Heart right ventricle (tissue), 16 donors: ENCODE measurements around the gene HAPLN3. TPM values are rescaled to one million over a fixed set of nuclear protein-coding genes. Genes with fewer than 3 reads are reported as not detected.

Source experiments
- ATAC-seq, 8 donors: fragments of 200-7000 bp; cut with Tn5 transposase; one replicate each; pipeline ENCODE4 v1.9.1; 2020; ENCODE audit warnings: mild to moderate bottlenecking in 8 of 8, moderate library complexity in 8 of 8, moderate number of reproducible peaks in 1 of 8
- DNase-seq, 2 donors: peaks; one replicate each; pipeline ENCODE4 v3.0.0-alpha.2; 2020
- H3K27ac ChIP-seq, 10 donors: fragments of 200-600 bp; sonication (generic) in 2 of 10; one replicate each; pipeline versions ENCODE4 v1.5.0 to v1.8.0; 2020 to 2022; ENCODE audit warnings: mild to moderate bottlenecking in 3 of 10
- H3K27me3 ChIP-seq, 7 donors: fragments of 200-600 bp; one replicate each; pipeline ENCODE4 v1.8.0; 2021 to 2022; ENCODE audit warnings: mild to moderate bottlenecking in 2 of 7
- H3K36me3 ChIP-seq, 9 donors: fragments of 200-600 bp; sonication (generic) in 1 of 9; one replicate each; pipeline versions ENCODE4 v1.5.0 to v1.8.0; 2020 to 2022; ENCODE audit warnings: mild to moderate bottlenecking in 2 of 9
- H3K4me1 ChIP-seq, 9 donors: fragments of 200-600 bp; sonication (generic) in 1 of 9; one replicate each; pipeline versions ENCODE4 v1.5.0 to v1.8.0; 2020 to 2022; ENCODE audit warnings: mild to moderate bottlenecking in 4 of 9
- H3K4me3 ChIP-seq, 10 donors: fragments of 200-600 bp; sonication (generic) in 2 of 10; one replicate each; pipeline versions ENCODE4 v1.5.0 to v1.8.0; 2020 to 2022; ENCODE audit warnings: mild to moderate bottlenecking in 7 of 10, moderate library complexity in 2 of 10
- H3K9me3 ChIP-seq, 11 donors: fragments of 200-600 bp in 10 of 11; sonication (generic) in 2 of 11; one replicate each; pipeline versions ENCODE4 v1.5.0 to v1.8.0; 2013 to 2022; ENCODE audit warnings: mild to moderate bottlenecking in 2 of 11, control low read depth in 1 of 11, moderate library complexity in 1 of 11
- WGBS, 2 donors: extraction: QIAGEN DNeasy Blood & Tissue Kit; methylation state at CpG; one replicate each; pipeline ENCODE4 v1.1.7; 2013; ENCODE audit warnings: inconsistent platforms in 1 of 2; 5-methylcytosine and 5-hydroxymethylcytosine counted together
- intact Hi-C, 10 donors: fragments of 100-400 bp; cut with DNase I; formaldehyde crosslinking; loops; one replicate each; pipeline versions ENCODE4 v1.11.1 to v1.14.2; 2022
- polyA plus RNA-seq, 2 donors: library from polyadenylated mRNA; stranded (reverse); fragments of 200-250 nt; gene quantifications; one replicate each; pipeline ENCODE4 v1.2.3, GENCODE V29; 2013
- total RNA-seq, 10 donors: library from RNA; stranded (reverse); fragmentation: NEBNext Ultra II Directional in 3 of 10; extraction: Animal tissue kit (Norgen Biotek cat#: 25700) in 3 of 10; gene quantifications; one replicate each; pipeline versions ENCODE4 v1.2.1 to v1.2.4, GENCODE V29; 2021 to 2023
- TF ChIP-seq, protein P1 (sequence below), 9 donors: fragments of 200-600 bp; sonication (generic) in 2 of 9; IDR thresholded peaks; one replicate each; pipeline versions ENCODE4 v1.5.0 to v1.8.0; 2021 to 2022; ENCODE audit warnings: antibody characterized with exemption in 9 of 9, mild to moderate bottlenecking in 5 of 9, moderate library complexity in 1 of 9
- donor health status: Arrhythmogenic right ventricular cardiomyopathy.
- donor health status: ischemic (EF 13 %, LVEDD 7.1; RV severe dilation, severe dysfunction).
- donor health status: healthy with polysubstance abuse.
- donor health status: DM: no; HTN: yes; CAD: no.
- donor health status: DM: no; HTN: no; CAD: no.
- donor health status: ischemic (EF 25% LVEDD 6.9; RV normal size, moderate dysfunction).
- donor health status: ischemic (EF 25% LVEDD 5.7; RV mildly dilated, moderate dysfunction).
- donor health status: healthy.
- donor health status: DM: yes; HTN: yes; CAD: no.
- donor health status: Ischemic cardiomyopathy.
- donor health status: ischemic (EF 35%, LVEDD 5.7; RV mildly dilated, moderate dysfunction).
- donor health status: nonischemic (EF 11% LVEDD 7.7; RV severe dilation, severe dysfunction).
- donor health status: DM: yes; HTN: yes; CAD: no.
- donor health status: PGD.
- donor health status: ischemic (EF 29% LVEDD 5.4; RV normal size, mild dysfunction).
- donor health status: nonischemic (EF 23%, LVEDD 6.1; RV moderate dilation, normal function).

Gene HAPLN3
- total and polyA plus RNA-seq, 12 donors: 1.2 to 25.8 (median 3.8) TPM

DNA sequence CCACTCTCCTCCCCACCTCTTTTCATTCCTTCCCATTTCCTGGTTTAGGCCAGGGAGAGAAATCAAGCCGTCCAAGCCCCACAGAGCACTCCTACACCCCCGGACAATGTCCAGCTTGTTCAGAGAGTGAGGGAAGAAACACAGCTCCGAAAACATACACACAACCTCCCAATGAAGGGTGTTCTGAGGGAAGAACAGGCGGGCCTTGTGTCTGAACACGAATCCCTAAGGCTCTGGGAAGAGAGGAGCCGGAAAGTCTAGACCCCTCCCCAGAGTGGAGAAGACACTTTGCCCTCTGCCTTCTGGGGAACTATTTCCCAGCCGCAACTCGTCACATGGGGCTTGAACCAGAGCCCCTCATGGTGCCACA, 61.6 kb downstream of the HAPLN3 start:
- Histone ChIP-seq H3K4me3 (no peak overlapping the region), H3K27ac (no peak overlapping the region), H3K27me3 (peaks cover 0 to 6% (median 0%) of the 10 kb centered on the region in 7 donors), H3K4me1 (no peaks in the 10 kb centered on the region), H3K36me3 (no peaks in the 10 kb centered on the region), H3K9me3 (no peaks in the 10 kb centered on the region)
- ATAC-seq (peak in 2 of 8 donors; percentile 22 to 33), DNase-seq (no peak)
- intact Hi-C loops: loop anchor here (1.0 to 10.0 kb wide), 8 partner anchors 175 to 361 kb away; partner anchors contain the start of gene AEN (in 1 of the 10)
- 53 to 60% methylated on average over 8 of the region's 8 CpGs for WGBS, 2 donors
- TF ChIP-seq, protein P1, sequence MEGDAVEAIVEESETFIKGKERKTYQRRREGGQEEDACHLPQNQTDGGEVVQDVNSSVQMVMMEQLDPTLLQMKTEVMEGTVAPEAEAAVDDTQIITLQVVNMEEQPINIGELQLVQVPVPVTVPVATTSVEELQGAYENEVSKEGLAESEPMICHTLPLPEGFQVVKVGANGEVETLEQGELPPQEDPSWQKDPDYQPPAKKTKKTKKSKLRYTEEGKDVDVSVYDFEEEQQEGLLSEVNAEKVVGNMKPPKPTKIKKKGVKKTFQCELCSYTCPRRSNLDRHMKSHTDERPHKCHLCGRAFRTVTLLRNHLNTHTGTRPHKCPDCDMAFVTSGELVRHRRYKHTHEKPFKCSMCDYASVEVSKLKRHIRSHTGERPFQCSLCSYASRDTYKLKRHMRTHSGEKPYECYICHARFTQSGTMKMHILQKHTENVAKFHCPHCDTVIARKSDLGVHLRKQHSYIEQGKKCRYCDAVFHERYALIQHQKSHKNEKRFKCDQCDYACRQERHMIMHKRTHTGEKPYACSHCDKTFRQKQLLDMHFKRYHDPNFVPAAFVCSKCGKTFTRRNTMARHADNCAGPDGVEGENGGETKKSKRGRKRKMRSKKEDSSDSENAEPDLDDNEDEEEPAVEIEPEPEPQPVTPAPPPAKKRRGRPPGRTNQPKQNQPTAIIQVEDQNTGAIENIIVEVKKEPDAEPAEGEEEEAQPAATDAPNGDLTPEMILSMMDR (IDR thresholded peaks at IDR 0.05): no peak

DNA sequence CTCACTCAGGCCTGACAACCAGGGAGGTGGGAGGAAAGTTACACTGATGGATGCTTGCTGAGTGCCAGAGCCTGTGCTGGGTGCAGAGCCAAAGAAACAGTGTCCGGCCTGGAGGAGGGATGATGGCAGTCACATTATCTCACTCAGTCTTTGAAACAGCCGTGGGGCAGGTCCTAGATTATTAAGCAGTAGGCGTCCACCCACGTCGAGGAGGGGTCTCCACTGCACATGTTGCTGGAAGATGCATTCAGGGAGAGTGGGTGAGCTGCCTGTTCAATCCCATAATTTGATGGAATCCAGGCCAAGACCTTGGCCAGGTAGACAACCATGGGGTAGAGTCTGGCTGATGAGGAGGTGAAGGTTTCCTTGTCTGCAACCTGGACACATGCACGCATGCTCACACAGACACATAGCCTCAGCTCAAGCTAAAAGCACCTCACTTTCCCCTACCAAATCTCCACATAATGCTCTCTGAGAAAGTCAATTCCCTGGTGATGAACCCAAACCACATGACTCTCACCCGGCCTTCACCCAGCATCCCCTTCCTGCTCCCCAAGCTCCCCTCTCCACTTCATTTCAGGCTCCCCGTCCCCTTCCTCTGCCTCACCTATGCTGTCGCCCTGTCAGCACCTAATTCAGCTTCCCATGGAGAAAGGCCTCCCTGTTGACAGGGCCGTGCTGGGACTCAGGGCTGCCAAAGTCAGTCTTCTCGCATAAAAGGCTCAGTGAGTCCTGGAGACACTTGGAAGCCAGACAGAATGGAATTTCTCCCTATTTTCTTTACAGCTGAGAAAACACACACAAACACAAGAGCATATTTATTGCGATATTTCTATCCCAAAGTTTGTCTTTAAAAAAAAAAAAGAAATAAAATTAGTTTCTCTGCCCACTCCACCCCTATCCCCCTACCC, 62.3 kb downstream of the HAPLN3 start:
- no peak overlapping the region for H3K4me3 ChIP-seq
- 70% methylated on average over 12 of the region's 12 CpGs for WGBS, 2 donors
- no peak for DNase-seq
- H3K9me3 ChIP-seq: no peaks in the 10 kb centered on the region
- H3K4me1 ChIP-seq: no peaks in the 10 kb centered on the region
- TF ChIP-seq, protein P1 (IDR thresholded peaks at IDR 0.05): no peak
- intact Hi-C loops: loop anchor here in 5 of 10 donors (2.0 to 10.0 kb wide), 5 partner anchors 174 to 361 kb away; partner anchors contain the start of gene AEN (in 1 of the 5)
- peak in 1 of 8 donors; percentile 13 for ATAC-seq
- no peak overlapping the region for H3K27ac ChIP-seq
- no peaks in the 10 kb centered on the region for H3K36me3 ChIP-seq
- peaks cover 0 to 3% (median 0%) of the 10 kb centered on the region in 7 donors for H3K27me3 ChIP-seq

DNA sequence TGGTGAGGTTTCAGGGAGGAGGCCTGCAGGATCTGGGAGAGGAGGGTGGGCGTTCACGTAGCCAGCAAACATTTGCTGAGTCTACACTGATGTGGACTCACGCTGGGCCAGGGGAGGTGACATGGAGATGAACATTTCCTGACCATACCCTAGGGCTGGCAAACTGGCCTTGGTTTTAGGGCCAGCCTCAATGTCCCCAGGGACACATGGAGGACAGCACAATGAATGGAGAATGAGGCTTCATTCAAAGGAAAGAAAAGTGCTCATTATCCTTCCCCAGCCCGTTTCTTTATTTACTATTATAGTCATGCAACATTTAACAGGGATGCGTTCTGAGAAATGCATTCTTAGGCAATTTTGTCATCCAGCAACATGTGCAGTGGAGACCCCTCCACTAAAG, 65.3 kb downstream of the HAPLN3 start:
- WGBS, 2 donors: 61 to 68% methylated on average over 5 of the region's 5 CpGs
- Histone ChIP-seq H3K36me3 (no peaks in the 10 kb centered on the region), H3K4me3 (no peak overlapping the region), H3K9me3 (no peaks in the 10 kb centered on the region), H3K27ac (no peak overlapping the region), H3K4me1 (no peaks in the 10 kb centered on the region), H3K27me3 (peaks cover 0 to 10% (median 0%) of the 10 kb centered on the region in 7 donors)
- DNase-seq (no peak), ATAC-seq (no peak)
- intact Hi-C loops: loop anchor here in 5 of 10 donors (5.0 to 10.0 kb wide), 4 partner anchors 173 to 358 kb away; partner anchors contain the start of gene AEN (in 1 of the 5)
- TF ChIP-seq, protein P1 (IDR thresholded peaks at IDR 0.05): no peak

DNA sequence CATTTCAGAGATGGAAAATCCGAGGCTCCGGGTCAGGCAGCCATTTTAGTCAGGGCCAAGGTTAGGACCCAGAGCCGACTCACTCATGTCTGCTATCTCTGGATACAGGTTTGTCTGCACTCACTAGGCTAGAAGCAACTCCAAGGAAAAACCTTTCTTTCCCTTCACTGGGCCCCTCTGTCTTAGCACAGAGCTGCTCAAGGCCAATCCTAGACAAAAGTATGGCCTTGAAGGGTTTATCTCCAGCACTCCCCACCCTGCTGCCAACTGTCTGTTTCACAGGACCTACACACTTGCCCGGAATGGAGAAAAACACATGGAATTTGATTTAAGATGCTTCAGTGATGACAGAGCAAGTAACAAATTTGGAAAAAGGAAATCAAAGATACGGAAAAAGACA, 66.6 kb downstream of the HAPLN3 start:
- intact Hi-C loops: no loop called here
- ATAC-seq (no peak), DNase-seq (no peak)
- Histone ChIP-seq H3K27ac (no peak overlapping the region), H3K9me3 (no peaks in the 10 kb centered on the region), H3K36me3 (no peaks in the 10 kb centered on the region), H3K4me3 (no peak overlapping the region), H3K27me3 (peaks cover 0 to 10% (median 0%) of the 10 kb centered on the region in 7 donors), H3K4me1 (no peaks in the 10 kb centered on the region)
- TF ChIP-seq, protein P1 (IDR thresholded peaks at IDR 0.05): no peak
- WGBS, 2 donors: 76 to 80% methylated on average over 5 of the region's 5 CpGs

Other genes starting within 250 kb of the HAPLN3 start
- gene ACAN, start 92.1 kb downstream of the HAPLN3 start, total RNA-seq: under 1 TPM in 8 of 10 donors, not detected in 2; 0.08 to 0.26 (median 0.15) TPM
- gene ACAN, start 92.1 kb downstream of the HAPLN3 start, polyA plus RNA-seq: under 1 TPM; 0.33 to 0.66 TPM
- gene MFGE8, start 17.8 kb upstream of the HAPLN3 start, total RNA-seq: 100 to 1,000 TPM; 359 to 690 (median 511) TPM
- gene MFGE8, start 17.8 kb upstream of the HAPLN3 start, polyA plus RNA-seq: 100 to 1,000 TPM; 414 to 528 TPM
- gene ABHD2, start 192.9 kb upstream of the HAPLN3 start, total RNA-seq: 100 to 1,000 TPM in 8 of 10 donors, 10 to 100 TPM in 2; 74.9 to 201 (median 123) TPM
- 10 to 100 TPM in 1 of 2 donors, 1 to 10 TPM in 1; 9.1 to 41.6 TPM for gene ABHD2, start 192.9 kb upstream of the HAPLN3 start, polyA plus RNA-seq